Naive thymus-derived CD4-positive, alpha-beta T cell (primary cell): ENCODE results near the gene ZMIZ2. TPM values are rescaled to one million over a fixed set of nuclear protein-coding genes. Genes with fewer than 3 reads are reported as not detected.

Experiments
- ATAC-seq: fragments of 150-1000 bp; cut with Tn5 transposase; 2 replicates; pipeline ENCODE4 v1.10.0; 2021; ENCODE audit warnings: mild to moderate bottlenecking, moderate library complexity
- CTCF ChIA-PET: fragments of 350-600 bp; sonication (Branson Sonifier 250); formaldehyde crosslinking; loops from one replicate; lab custom pipeline; 2021; ENCODE audit warnings: antibody characterized with exemption; lab: Charles Lee
- POLR2A ChIA-PET: fragments of 350-600 bp; sonication (Branson Sonifier 250); formaldehyde crosslinking; loops from one replicate; lab custom pipeline; 2021; ENCODE audit warnings: antibody characterized with exemption, inconsistent platforms; lab: Charles Lee
- DNase-seq, 9 donors: peaks; one replicate each; pipeline versions ENCODE4 v3.0.0 to v3.0.0-alpha.2; 2020 to 2022; ENCODE audit warnings: mixed read lengths in 1 of 9
- H3K27ac ChIP-seq: one replicate; pipeline ENCODE4 v1.7.0; 2013; ENCODE audit warnings: mild to moderate bottlenecking, low read depth, low read length, moderate library complexity
- H3K27me3 ChIP-seq, 2 donors: one replicate each; pipeline ENCODE4 v1.7.0; 2013; ENCODE audit warnings: low read length in 2 of 2, mild to moderate bottlenecking in 2 of 2, moderate library complexity in 2 of 2; ENCODE audit not compliant: control insufficient read depth in 2 of 2, insufficient read depth in 2 of 2
- H3K36me3 ChIP-seq, 3 experiments: 1 replicate in 2 of 3; 2 replicates in 1 of 3; pipeline ENCODE4 v1.7.0; 2013; ENCODE audit warnings: low read length in 3 of 3, mild to moderate bottlenecking in 3 of 3, moderate library complexity in 1 of 3; ENCODE audit not compliant: insufficient read depth in 3 of 3, control insufficient read depth in 2 of 3
- H3K4me1 ChIP-seq, 2 donors: one replicate each; pipeline ENCODE4 v1.7.0; 2013; ENCODE audit warnings: low read length in 2 of 2, mild to moderate bottlenecking in 2 of 2, moderate library complexity in 1 of 2; ENCODE audit not compliant: control insufficient read depth in 2 of 2, insufficient read depth in 2 of 2
- H3K4me3 ChIP-seq: 2 replicates; pipeline ENCODE4 v1.7.0; 2013; ENCODE audit warnings: mild to moderate bottlenecking, low read length
- H3K9me3 ChIP-seq, 3 experiments: 1 replicate in 2 of 3; 2 replicates in 1 of 3; pipeline ENCODE4 v1.7.0; 2013; ENCODE audit warnings: low read length in 3 of 3; ENCODE audit not compliant: control insufficient read depth in 2 of 3
- H3K27ac Mint-ChIP-seq, 9 donors: one replicate each; pipeline ENCODE4 v1.8.0; 2020 to 2022; ENCODE audit warnings: mixed read lengths in 9 of 9, mild to moderate bottlenecking in 8 of 9, moderate library complexity in 5 of 9, inconsistent platforms in 2 of 9
- H3K27me3 Mint-ChIP-seq, 5 donors: one replicate each; pipeline ENCODE4 v1.8.0; 2021 to 2022; ENCODE audit warnings: mixed read lengths in 5 of 5, mild to moderate bottlenecking in 1 of 5
- H3K36me3 Mint-ChIP-seq, 5 donors: one replicate each; pipeline ENCODE4 v1.8.0; 2020 to 2022; ENCODE audit warnings: mixed read lengths in 5 of 5, mild to moderate bottlenecking in 3 of 5, inconsistent platforms in 1 of 5
- H3K4me1 Mint-ChIP-seq, 7 donors: one replicate each; pipeline ENCODE4 v1.8.0; 2020 to 2022; ENCODE audit warnings: mixed read lengths in 7 of 7, mild to moderate bottlenecking in 3 of 7, inconsistent platforms in 1 of 7
- H3K4me3 Mint-ChIP-seq, 10 donors: one replicate each; pipeline ENCODE4 v1.8.0; 2020 to 2022; ENCODE audit warnings: mild to moderate bottlenecking in 10 of 10, mixed read lengths in 10 of 10, moderate library complexity in 6 of 10, inconsistent platforms in 2 of 10
- H3K9me3 Mint-ChIP-seq, 11 donors: one replicate each; pipeline ENCODE4 v1.8.0; 2020 to 2022; ENCODE audit warnings: mixed read lengths in 11 of 11, mild to moderate bottlenecking in 4 of 11, inconsistent platforms in 1 of 11, moderate library complexity in 1 of 11
- intact Hi-C, 2 donors: fragments of 100-400 bp; cut with micrococcal nuclease; formaldehyde crosslinking; loops; one replicate each; pipeline ENCODE4 v1.15.1; 2023
- polyA plus RNA-seq, 2 donors: library from polyadenylated mRNA; unstranded; fragments of 300-500 nt; fragmentation: Illumina TruSeq; gene quantifications; one replicate each; pipeline ENCODE4 v1.2.3, GENCODE V29; 2021
- total RNA-seq, 6 experiments: library from RNA in 5 of 6; stranded (reverse) in 5 of 6; gene quantifications; 1 replicate in 5 of 6; 2 replicates in 1 of 6; pipeline ENCODE4 v1.2.3 and lab custom pipeline; 2021 to 2026

ZMIZ2 gene
- total and polyA plus RNA-seq, 7 experiments from 2014 or later, result 4.4 to 187 (median 143) TPM

DNA sequence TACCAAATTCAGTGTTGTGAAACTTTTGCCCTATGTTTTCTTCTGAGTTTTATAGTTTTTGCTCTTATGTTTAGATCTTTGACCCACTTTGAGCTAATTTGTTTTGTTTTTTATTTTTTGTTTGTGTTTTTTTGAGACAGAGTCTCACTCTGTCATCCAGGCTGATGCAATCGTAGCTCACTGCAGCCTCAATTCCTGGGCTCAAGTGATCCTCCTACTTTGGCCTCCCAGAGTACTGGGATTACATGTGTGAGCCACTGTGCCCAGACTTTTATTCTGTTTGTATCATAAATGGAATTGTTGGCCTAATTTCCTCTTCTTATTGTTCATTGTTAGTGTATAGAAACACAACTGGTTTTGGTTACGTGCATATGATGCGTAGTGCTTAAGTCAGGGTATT is 43.2 kb upstream of the ZMIZ2 start:
- Histone ChIP-seq H3K27ac (no peak overlapping the region), H3K4me1 (no peaks in the 10 kb centered on the region), H3K4me3 (no peak overlapping the region), H3K27me3 (no peaks in the 10 kb centered on the region), H3K36me3 (peaks cover 0 to 55% (median 8%) of the 10 kb centered on the region in 3 experiments), H3K9me3 (no peaks in the 10 kb centered on the region)
- H3K4me3 Mint-ChIP-seq, result no peak overlapping the region
- ATAC-seq (no peak), DNase-seq (no peak)
- H3K4me1 Mint-ChIP-seq, result peaks cover 0 to 2% (median 0%) of the 10 kb centered on the region in 7 donors
- POLR2A ChIA-PET, result no interaction called here
- no peaks in the 10 kb centered on the region for H3K27me3 Mint-ChIP-seq
- CTCF ChIA-PET, result interaction anchor here (0.6 kb wide), 1 partner anchor 12 kb away, joined by 4 read pairs; no protein-coding TSS in a partner anchor
- peaks cover 0 to 5% (median 0%) of the 10 kb centered on the region in 11 donors for H3K9me3 Mint-ChIP-seq
- H3K36me3 Mint-ChIP-seq, result peaks cover 9 to 51% (median 20%) of the 10 kb centered on the region in 5 donors
- H3K27ac Mint-ChIP-seq, result peak overlapping the region in 2 of 9 donors; percentile 43 to 47
- intact Hi-C loops, result loop anchor here in 1 of 2 donors (2.0 kb wide), 1 partner anchor 91 kb away; the partner anchor contains the start of gene PPIA

DNA sequence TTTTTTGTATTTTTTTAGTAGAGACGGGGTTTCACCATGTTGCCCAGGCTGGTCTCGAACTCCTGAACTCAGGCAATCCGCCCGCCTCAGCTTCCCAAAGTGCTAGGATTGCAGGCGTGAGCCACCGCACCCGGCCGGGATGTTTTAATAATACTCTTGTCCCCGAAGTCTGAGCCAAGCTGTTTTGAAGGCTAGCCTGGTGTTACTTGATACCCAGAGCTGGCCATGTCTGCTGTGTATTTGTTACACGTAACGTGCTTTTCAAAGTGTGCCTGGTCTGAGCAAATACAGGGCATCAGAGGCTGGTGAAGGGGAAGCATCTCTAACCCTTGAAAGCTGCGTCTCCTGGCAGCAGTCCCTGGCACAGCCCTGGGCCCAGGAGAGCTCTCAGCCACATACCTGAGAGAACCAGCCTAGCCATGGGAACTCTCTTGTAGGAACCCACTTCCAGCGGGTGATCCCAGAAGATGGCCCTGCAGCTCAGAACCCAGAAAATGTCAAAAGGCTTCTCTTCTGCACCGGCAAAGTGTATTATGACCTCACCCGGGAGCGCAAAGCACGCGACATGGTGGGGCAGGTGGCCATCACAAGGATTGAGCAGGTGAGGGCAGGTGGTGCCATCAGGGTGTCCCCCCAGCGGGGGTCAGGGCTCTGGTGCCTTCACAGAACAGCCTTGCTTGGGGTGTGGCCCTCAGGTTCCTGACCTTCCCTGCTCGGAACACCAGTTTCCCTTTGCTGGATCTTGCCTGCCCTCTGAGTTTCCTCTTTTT is 41.7 kb upstream of the ZMIZ2 start:
- Mint-ChIP-seq H3K36me3 (peaks cover 6 to 35% (median 17%) of the 10 kb centered on the region in 5 donors), H3K27me3 (no peaks in the 10 kb centered on the region), H3K27ac (no peak overlapping the region), H3K4me1 (peaks cover 2 to 5% (median 3%) of the 10 kb centered on the region in 7 donors), H3K9me3 (peaks cover 0 to 5% (median 0%) of the 10 kb centered on the region in 11 donors), H3K4me3 (no peak overlapping the region)
- H3K27ac ChIP-seq, result no peak overlapping the region
- no peaks in the 10 kb centered on the region for H3K27me3 ChIP-seq
- POLR2A ChIA-PET, result interaction anchor here (0.7 kb wide), 1 partner anchor 64 kb away, joined by 3 read pairs; no protein-coding TSS in a partner anchor
- H3K36me3 ChIP-seq, result peaks cover 0 to 41% (median 8%) of the 10 kb centered on the region in 3 experiments
- H3K9me3 ChIP-seq, result no peaks in the 10 kb centered on the region
- intact Hi-C loops, result no loop called here
- ATAC-seq, result no peak
- no peak overlapping the region for H3K4me3 ChIP-seq
- CTCF ChIA-PET, result no interaction called here
- no peak for DNase-seq
- H3K4me1 ChIP-seq, result peaks cover 0 to 2% of the 10 kb centered on the region in 2 donors

DNA sequence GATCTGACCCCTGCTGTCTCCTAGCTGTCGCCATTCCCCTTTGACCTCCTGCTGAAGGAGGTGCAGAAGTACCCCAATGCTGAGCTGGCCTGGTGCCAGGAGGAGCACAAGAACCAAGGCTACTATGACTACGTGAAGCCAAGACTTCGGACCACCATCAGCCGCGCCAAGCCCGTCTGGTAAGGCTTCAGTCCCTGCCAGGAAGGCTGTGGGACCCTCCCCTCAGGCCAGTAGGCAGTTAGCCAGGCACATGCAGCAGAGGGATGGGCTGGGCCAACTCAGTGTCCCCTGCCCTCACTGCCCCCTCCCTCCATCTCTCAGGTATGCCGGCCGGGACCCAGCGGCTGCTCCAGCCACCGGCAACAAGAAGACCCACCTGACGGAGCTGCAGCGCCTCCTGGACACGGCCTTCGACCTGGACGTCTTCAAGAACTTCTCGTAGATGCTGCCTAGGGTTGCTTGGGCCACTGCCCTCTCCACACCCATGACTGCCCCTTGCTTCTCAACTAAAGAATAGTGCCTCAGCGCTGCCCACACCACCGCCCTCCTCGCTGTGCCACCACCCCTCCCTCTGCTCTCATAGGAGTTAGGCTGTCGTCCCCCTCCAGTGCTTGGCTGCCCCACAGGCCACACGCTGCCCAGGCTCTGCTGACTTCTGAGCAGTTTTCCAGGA is 41.0 kb upstream of the ZMIZ2 start:
- intact Hi-C loops, result no loop called here
- no peaks in the 10 kb centered on the region for H3K27me3 ChIP-seq
- Mint-ChIP-seq H3K4me3 (no peak overlapping the region), H3K27ac (peak overlapping the region in 2 of 9 donors; percentile 12 to 28), H3K9me3 (peaks cover 0 to 5% (median 0%) of the 10 kb centered on the region in 11 donors), H3K27me3 (no peaks in the 10 kb centered on the region), H3K36me3 (peaks cover 6 to 31% (median 17%) of the 10 kb centered on the region in 5 donors), H3K4me1 (peaks cover 4 to 11% (median 7%) of the 10 kb centered on the region in 7 donors)
- CTCF ChIA-PET, result no interaction called here
- H3K9me3 ChIP-seq, result no peaks in the 10 kb centered on the region
- POLR2A ChIA-PET, result interaction anchor here (0.7 kb wide), 1 partner anchor 63 kb away, joined by 3 read pairs; no protein-coding TSS in a partner anchor
- no peak for ATAC-seq
- no peak for DNase-seq
- H3K36me3 ChIP-seq, result peaks cover 0 to 37% (median 8%) of the 10 kb centered on the region in 3 experiments
- H3K27ac ChIP-seq, result no peak overlapping the region
- no peak overlapping the region for H3K4me3 ChIP-seq
- peaks cover 0 to 6% of the 10 kb centered on the region in 2 donors for H3K4me1 ChIP-seq

- no peak for ATAC-seq
- peaks cover 4 to 11% (median 7%) of the 10 kb centered on the region in 7 donors for H3K4me1 Mint-ChIP-seq
These were observed 39.4 kb upstream of the ZMIZ2 start for GRCh38 chr7:44709011-44709915.

DNA sequence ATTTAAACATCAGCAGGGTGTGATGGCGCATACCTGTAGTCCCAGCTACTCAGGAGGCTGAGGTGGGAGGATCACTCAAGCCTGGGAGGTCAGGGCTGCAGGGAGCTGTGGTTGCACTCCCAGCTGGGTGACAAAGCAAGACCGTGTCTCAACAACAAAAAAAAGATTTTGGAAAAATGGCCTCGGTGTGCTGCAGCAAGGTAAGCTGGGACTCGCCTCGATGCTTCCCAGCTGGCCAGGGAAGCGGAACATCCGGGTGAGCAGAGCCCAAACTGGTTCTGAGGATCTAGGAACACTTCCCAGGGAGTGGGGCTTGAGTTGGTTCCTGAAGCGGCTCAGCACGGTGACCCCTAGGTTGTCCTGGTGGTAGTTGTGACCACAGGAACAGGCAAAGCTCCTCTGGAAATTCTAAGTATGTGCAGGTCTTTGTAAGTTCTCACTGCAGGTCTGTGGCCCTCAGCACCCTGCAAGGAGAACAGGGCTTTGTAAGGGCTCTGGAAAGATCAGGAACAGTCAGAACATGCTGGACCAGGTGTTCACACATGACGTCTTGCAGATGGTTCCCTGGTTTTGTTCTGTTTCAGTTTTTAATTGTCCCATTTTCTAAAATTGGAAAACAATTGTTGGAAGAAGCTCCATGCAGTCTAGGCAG is 38.6 kb upstream of the ZMIZ2 start:
- Mint-ChIP-seq H3K27ac (peak overlapping the region in 7 of 9 donors; percentile 10 to 93 (median 63)), H3K36me3 (peaks cover 6 to 22% (median 9%) of the 10 kb centered on the region in 5 donors), H3K9me3 (peaks cover 0 to 5% (median 0%) of the 10 kb centered on the region in 11 donors), H3K27me3 (no peaks in the 10 kb centered on the region), H3K4me3 (no peak overlapping the region), H3K4me1 (peaks cover 4 to 11% (median 7%) of the 10 kb centered on the region in 7 donors)
- intact Hi-C loops, result no loop called here
- Histone ChIP-seq H3K27me3 (no peaks in the 10 kb centered on the region), H3K4me3 (no peak overlapping the region), H3K4me1 (peaks cover 0 to 6% of the 10 kb centered on the region in 2 donors), H3K27ac (no peak overlapping the region), H3K9me3 (no peaks in the 10 kb centered on the region), H3K36me3 (peaks cover 0 to 31% (median 8%) of the 10 kb centered on the region in 3 experiments)
- ATAC-seq, result no peak
- POLR2A ChIA-PET, result interaction anchor here (0.6 kb wide), 1 partner anchor 146 kb away, joined by 4 read pairs; no protein-coding TSS in a partner anchor
- DNase-seq, result no peak
- CTCF ChIA-PET, result interaction anchor here (1.3 kb wide), 1 partner anchor 428 kb away, joined by 3 read pairs; no protein-coding TSS in a partner anchor

More at GRCh38 chr7:44709011-44709915, 39.4 kb upstream of the ZMIZ2 start:
- H3K27me3 Mint-ChIP-seq, result no peaks in the 10 kb centered on the region
- intact Hi-C loops, result no loop called here
- no peak for DNase-seq
- peaks cover 6 to 22% (median 13%) of the 10 kb centered on the region in 5 donors for H3K36me3 Mint-ChIP-seq
- POLR2A ChIA-PET, result interaction anchor here (0.6 kb wide), 1 partner anchor 145 kb away, joined by 4 read pairs; no protein-coding TSS in a partner anchor
- Histone ChIP-seq H3K9me3 (no peaks in the 10 kb centered on the region), H3K36me3 (peaks cover 0 to 31% (median 8%) of the 10 kb centered on the region in 3 experiments), H3K27me3 (no peaks in the 10 kb centered on the region), H3K27ac (no peak overlapping the region), H3K4me1 (peaks cover 0 to 6% of the 10 kb centered on the region in 2 donors), H3K4me3 (no peak overlapping the region)
- CTCF ChIA-PET, result no interaction called here
- H3K9me3 Mint-ChIP-seq, result peaks cover 0 to 5% (median 0%) of the 10 kb centered on the region in 11 donors
- no peak overlapping the region for H3K4me3 Mint-ChIP-seq
- H3K27ac Mint-ChIP-seq, result peak overlapping the region in 4 of 9 donors; percentile 28 to 56 (median 50)
